GM19397 (cell line): Measurements from ENCODE around the gene TEAD1.

ENCODE experiments used
- ATAC-seq: cut with Tn5 transposase; IDR thresholded peaks from one replicate; pipeline ENCODE4 v1.9.1; 2021; ENCODE audit warnings: mild to moderate bottlenecking, moderate library complexity; ENCODE audit not compliant: unreplicated experiment

Gene TEAD1

DNA sequence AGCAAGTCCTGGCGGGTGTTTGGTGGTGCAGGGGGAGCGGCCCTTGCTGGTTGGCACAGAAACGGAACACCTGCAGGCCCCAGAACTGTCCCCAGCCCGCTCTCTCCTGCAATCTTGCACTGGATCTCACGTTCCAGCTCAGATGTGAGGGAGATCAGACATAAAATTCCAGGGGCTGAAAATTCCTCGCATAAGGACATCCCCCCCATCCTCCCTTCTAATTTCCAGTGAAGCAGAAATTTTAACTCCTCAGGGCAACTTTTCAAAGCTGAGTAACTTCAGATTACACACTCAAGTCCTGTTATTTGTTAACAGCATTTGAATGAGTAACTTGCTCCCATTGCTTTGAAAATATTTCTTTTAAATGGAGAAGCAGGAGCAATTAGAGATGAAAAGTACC is 294.6 kb downstream of the TEAD1 start:
- ATAC-seq = no peak

DNA sequence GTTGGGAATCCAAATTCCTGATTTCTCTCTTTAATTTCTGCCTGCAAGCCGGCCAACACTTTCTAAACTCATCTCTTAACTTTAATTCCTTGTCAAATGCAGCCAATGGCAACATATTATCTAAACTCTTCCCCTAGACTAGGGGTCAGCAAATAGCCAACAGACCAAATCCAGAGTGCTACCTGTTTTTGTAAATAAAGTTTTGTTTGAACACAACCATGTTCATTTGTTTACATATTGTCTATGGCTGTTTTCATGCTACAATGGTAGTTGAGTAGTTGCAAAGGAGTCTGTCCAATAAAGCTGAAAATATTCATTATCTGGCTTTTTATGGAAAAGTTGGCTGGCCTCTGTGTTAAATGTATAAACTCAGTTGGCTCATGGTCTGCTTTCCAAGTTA is 297.7 kb downstream of the TEAD1 start:
- ATAC-seq = no peak

GRCh38 chr11:12973528-12974181 is 299.4 kb downstream of the TEAD1 start:
- no peak for ATAC-seq

GRCh38 chr11:12975195-12975594 is 301.0 kb downstream of the TEAD1 start:
- no peak for ATAC-seq

DNA sequence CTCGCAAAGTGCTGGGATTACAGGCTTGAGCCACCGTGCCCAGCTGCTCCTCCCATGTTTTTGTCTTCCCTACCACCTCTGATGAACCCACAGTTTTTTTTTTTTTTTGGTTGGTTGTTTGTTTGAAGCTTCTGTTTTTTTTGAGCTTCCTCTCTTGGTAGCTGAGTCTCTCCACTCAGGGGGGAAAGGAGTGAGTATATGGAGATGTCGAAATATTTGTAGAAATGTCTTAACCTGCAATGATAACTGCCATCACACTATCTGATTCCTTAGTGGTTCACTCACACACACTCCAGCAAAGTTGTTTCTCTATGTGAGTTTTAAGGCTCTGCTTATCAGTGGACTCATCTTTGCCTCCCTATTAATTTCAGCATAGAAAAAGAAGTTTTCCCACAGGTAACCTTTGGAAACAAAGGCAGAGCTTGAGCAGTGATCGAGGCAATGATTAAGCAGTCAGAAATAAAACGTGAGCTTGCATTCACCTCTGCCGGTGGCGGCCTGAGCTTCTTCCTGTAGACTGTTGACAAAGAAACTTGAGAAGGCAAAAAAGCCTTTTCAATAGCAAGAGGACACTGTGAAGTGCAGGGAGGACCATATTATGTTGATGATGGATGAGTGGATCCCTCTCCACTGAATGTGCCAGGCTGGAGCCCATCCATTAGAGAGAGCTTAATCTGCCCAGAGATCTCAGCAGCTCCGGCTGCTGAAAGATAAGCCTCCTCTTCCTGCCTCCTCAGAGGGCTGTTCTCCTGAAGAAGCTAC is 305.9 kb downstream of the TEAD1 start:
- no peak for ATAC-seq

GRCh38 chr11:12981676-12982522 is 307.7 kb downstream of the TEAD1 start:
- ATAC-seq = no peak

DNA sequence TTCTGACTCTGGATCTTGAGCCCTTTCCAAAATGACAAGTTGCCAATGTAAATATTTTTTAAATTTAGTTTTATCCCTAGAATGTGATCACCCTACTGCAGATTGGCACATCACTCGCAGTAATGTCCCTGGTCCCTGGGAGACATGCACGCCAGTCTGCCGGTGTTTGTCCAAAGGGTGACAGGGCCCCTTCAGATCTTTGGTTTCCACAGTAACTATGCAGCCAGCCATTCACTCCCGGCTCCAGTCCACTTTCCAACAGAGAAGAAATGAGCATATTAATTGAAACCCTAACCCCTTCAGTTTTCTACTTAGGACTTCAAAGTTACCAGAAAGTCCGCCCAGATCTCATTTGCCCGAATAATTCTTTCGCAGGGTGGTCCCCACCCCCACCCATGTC is 309.1 kb downstream of the TEAD1 start:
- no peak for ATAC-seq

DNA sequence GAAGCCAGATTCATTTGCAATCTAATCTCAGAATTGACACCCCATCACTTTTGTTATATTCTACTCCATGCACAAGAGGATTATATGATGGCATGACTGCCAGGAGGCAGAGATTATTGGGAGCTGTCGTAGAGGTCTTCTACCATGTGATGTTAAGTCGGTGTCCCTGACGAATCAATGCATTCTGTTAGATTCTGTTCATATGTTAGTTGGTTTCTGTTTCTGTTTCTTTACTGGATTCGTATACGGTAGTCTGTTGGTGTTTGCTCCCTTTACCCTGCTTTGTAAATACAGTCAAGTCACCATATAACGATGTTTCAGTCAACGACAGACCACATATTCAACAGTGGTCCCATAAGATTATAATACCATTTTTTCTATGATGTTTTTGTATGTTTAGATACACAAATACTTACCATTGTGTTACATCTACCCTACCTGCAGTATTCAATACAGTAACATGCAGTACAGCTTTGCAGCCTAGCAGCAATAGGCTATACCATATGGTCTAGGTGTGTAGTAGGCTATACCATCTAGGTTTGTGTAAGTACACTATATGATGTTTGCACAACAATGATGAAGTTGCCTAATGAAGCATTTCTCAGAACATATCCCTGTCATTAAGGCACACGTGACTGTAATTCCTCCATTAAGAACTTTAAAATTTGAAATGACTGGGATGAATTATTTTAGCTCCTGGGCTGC is 312.1 kb downstream of the TEAD1 start:
- ATAC-seq = no peak

DNA sequence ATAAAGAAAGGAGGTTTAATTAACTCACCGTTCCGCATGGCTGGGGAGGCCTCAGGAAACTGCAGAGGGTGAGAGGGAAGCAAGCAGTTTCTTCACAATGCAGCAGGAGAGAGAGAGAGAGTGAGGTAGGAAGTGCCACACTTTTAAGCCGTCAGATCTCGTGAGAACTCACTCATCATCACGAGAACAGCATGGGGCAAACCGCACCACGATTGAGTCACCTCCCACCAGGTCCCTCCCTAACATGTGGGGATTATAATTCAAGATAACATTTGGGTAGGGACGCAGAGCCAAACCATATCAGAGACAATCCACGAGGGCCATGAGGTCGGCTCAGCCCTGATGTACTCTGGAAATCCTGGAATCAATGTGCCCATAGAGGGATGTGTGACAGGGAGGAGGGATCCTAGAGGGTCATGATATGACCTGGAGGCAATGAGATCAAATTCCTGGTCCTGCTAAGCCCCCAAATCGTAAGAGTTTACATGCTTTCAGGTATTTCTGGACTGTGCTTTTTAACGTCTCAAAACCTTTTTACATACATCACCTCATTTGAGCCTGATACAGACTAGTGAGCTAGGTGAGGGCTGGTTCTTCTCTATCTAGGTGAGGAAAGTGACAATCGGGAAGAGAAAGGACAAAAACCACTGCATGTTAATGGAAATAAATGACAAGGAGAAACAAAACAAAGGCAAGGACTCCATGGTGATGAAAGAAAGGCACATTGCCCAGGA is 315.4 kb downstream of the TEAD1 start:
- ATAC-seq = no peak

- ATAC-seq = no peak
Measured at GRCh38 chr11:12990162-12990480, 315.9 kb downstream of the TEAD1 start.

GRCh38 chr11:12991426-12991825 is 317.2 kb downstream of the TEAD1 start:
- no peak for ATAC-seq

DNA sequence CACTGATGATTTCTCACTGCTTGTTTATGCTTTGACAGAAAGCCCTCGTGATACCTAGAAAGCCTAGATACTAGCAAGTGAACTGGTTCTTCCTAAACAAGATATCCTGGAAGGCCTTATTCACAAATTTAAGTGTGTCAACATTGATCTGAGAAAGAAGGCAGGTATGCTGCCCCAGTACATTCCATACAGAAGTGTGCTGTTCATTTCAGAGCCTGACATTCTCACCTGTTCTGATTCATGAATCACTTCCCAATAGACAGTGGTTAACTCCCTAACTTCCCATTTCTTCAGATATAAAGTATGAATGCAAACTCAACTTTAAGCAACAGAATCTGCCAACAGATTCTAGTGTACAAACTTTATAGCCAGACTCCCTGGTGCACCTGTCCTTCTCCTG is 319.4 kb downstream of the TEAD1 start:
- ATAC-seq = no peak
